H1 (cell line): Measurements from ENCODE around the gene POLR2M. TPM values are rescaled to one million over a fixed set of nuclear protein-coding genes. Genes with fewer than 3 reads are reported as not detected.

ENCODE experiments used
- CHD2 ChIP-seq: IDR thresholded peaks from 2 replicates; pipeline ENCODE4 v1.6.1; 2012; ENCODE audit warnings: low read length, improper control_type of control experiment
- CTBP2 ChIP-seq: IDR thresholded peaks from 2 replicates; pipeline ENCODE4 v1.7.0; 2011; ENCODE audit warnings: borderline replicate concordance, mild to moderate bottlenecking, moderate library complexity, mixed read lengths, low read length; ENCODE audit not compliant: insufficient read depth, insufficient read length
- GABPA ChIP-seq: IDR thresholded peaks from 2 replicates; pipeline ENCODE4 v1.6.1; 2011; ENCODE audit warnings: mild to moderate bottlenecking, low read length, moderate library complexity, borderline replicate concordance; ENCODE audit not compliant: insufficient read depth
- RBBP5 ChIP-seq: IDR thresholded peaks from 2 replicates; pipeline ENCODE4 v1.7.1; 2012; ENCODE audit warnings: low read depth, mild to moderate bottlenecking, inconsistent platforms, low read length, moderate library complexity, borderline replicate concordance
- SP2 ChIP-seq: IDR thresholded peaks from 2 replicates; pipeline ENCODE4 v1.6.1; 2012; ENCODE audit warnings: mild to moderate bottlenecking, low read length, inconsistent platforms
- TCF12 ChIP-seq: IDR thresholded peaks from 2 replicates; pipeline ENCODE4 v1.6.1; 2011; ENCODE audit warnings: low read depth, mild to moderate bottlenecking, low read length
- polyA plus RNA-seq, 7 experiments: library from polyadenylated mRNA; depleted of rRNA in 3 of 7; stranded (reverse) in 5 of 7; unstranded in 2 of 7; fragments of >200 nt in 5 of 7; fragments of 200-250 nt in 2 of 7; gene quantifications; 1 replicate in 5 of 7; 2 replicates in 1 of 7; 4 replicates in 1 of 7; pipeline versions ENCODE4 v1.2.1 to v1.2.3, GENCODE V29; 2011 to 2013; ENCODE audit warnings: missing spikeins in 2 of 7, mixed read lengths in 2 of 7
- total RNA-seq: library from RNA; stranded (reverse); fragmentation: NEBNext Ultra II Directional; extraction: Animal tissue kit (Norgen Biotek cat#: 25700); gene quantifications from 2 replicates; pipeline ENCODE4 v1.2.1, GENCODE V29; 2021

POLR2M gene
- total and polyA plus RNA-seq, 2 of the 8 experiments (the other 6 are each of a cell fraction or from before 2014, with no cell fraction given), result 32.7 to 55.1 TPM

DNA sequence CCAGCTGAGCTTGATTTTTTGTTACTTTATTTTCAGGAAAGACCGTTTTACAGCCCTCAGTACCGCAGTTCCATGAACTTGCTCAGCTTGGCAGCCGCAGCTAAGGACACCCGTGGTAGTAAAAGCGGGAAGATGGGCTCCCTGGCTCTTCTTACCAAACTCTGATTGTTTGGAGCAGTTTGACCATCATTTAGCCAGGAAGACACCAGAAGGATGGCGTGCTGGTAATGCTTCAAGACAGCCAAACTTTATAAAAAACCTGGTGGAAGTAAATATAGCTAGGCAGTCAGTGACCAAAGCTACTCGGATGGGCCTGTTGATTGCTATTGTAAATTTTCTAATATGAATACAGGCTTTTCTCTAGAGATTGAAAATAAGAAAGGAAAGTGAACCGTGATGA is 28.9 kb downstream of the POLR2M start (continued):
- no peak for TF ChIP-seq SP2
- no peak for TF ChIP-seq CTBP2
- no peak for TF ChIP-seq TCF12
- TF ChIP-seq GABPA, result no peak
- no peak for TF ChIP-seq CHD2
- TF ChIP-seq RBBP5, result no peak
